Fibroblast of mammary gland (primary cell): ENCODE data around the gene DNER.

Source experiments
- DNase-seq: peaks from one replicate; pipeline ENCODE4 v3.0.0-alpha.2; 2010; ENCODE audit warnings: low read depth
- H3K4me3 ChIP-seq: 2 replicates; pipeline ENCODE4 v1.5.1; 2011; ENCODE audit warnings: low read depth, mild to moderate bottlenecking, low read length, moderate library complexity; ENCODE audit not compliant: control insufficient read depth
- CTCF ChIP-seq: conservative IDR thresholded peaks from 2 replicates; pipeline ENCODE4 v1.5.1; 2011; ENCODE audit warnings: low read depth, low read length, inconsistent platforms; ENCODE audit not compliant: control insufficient read depth, insufficient read depth

The DNER gene

GRCh38 chr2:229575569-229576315 is 138.6 kb downstream of the DNER start:
- H3K4me3 ChIP-seq: no peak overlapping the region
- TF ChIP-seq CTCF: no peak
- DNase-seq: peak; percentile 28

- no peak for TF ChIP-seq CTCF
- H3K4me3 ChIP-seq: no peak overlapping the region
- DNase-seq: peak; percentile 73
Observed at GRCh38 chr2:229572507-229573271, 141.7 kb downstream of the DNER start.

- no peak overlapping the region for H3K4me3 ChIP-seq
- no peak for TF ChIP-seq CTCF
- peak; percentile 7 for DNase-seq
Observed at GRCh38 chr2:229571243-229571642, 143.1 kb downstream of the DNER start.

- DNase-seq: no peak
- TF ChIP-seq CTCF: no peak
- H3K4me3 ChIP-seq: no peak overlapping the region
Observed at GRCh38 chr2:229566370-229566769, 148.0 kb downstream of the DNER start.

GRCh38 chr2:229564300-229564907 is 150.0 kb downstream of the DNER start:
- no peak for TF ChIP-seq CTCF
- no peak overlapping the region for H3K4me3 ChIP-seq
- DNase-seq: no peak

GRCh38 chr2:229563388-229563787 is 151.0 kb downstream of the DNER start:
- no peak for DNase-seq
- H3K4me3 ChIP-seq: no peak overlapping the region
- TF ChIP-seq CTCF: no peak
